Fibroblast of mammary gland (primary cell): ENCODE measurements around the gene UBR2.

Experiments
- DNase-seq: peaks from one replicate; pipeline ENCODE4 v3.0.0-alpha.2; 2010; ENCODE audit warnings: low read depth
- H3K4me3 ChIP-seq: 2 replicates; pipeline ENCODE4 v1.5.1; 2011; ENCODE audit warnings: low read depth, mild to moderate bottlenecking, low read length, moderate library complexity; ENCODE audit not compliant: control insufficient read depth
- CTCF ChIP-seq: conservative IDR thresholded peaks from 2 replicates; pipeline ENCODE4 v1.5.1; 2011; ENCODE audit warnings: low read depth, low read length, inconsistent platforms; ENCODE audit not compliant: control insufficient read depth, insufficient read depth

UBR2 gene

GRCh38 chr6:42689371-42689770, 125.5 kb downstream of the UBR2 start:
- TF ChIP-seq CTCF, result no peak
- H3K4me3 ChIP-seq, result no peak overlapping the region
- DNase-seq, result no peak

GRCh38 chr6:42690151-42690702, 126.4 kb downstream of the UBR2 start:
- no peak for TF ChIP-seq CTCF
- no peak overlapping the region for H3K4me3 ChIP-seq
- no peak for DNase-seq

GRCh38 chr6:42690872-42691271, 127.0 kb downstream of the UBR2 start:
- DNase-seq, result no peak
- no peak overlapping the region for H3K4me3 ChIP-seq
- no peak for TF ChIP-seq CTCF

- TF ChIP-seq CTCF, result no peak
- DNase-seq, result peak; percentile 77
- H3K4me3 ChIP-seq, result no peak overlapping the region
Measured at GRCh38 chr6:42692137-42692911, 128.5 kb downstream of the UBR2 start.

- H3K4me3 ChIP-seq, result no peak overlapping the region
- no peak for TF ChIP-seq CTCF
- no peak for DNase-seq
Measured at GRCh38 chr6:42693725-42694323, 130.0 kb downstream of the UBR2 start.

GRCh38 chr6:42694586-42694985, 130.8 kb downstream of the UBR2 start:
- no peak for TF ChIP-seq CTCF
- peak; percentile 56 for DNase-seq

More at GRCh38 chr6:42694586-42694985, 130.8 kb downstream of the UBR2 start:
- no peak overlapping the region for H3K4me3 ChIP-seq
